GM12891 (cell line): ENCODE results near the gene FRMD6.

Experiments used
- PAX5 ChIP-seq: IDR thresholded peaks from 2 replicates; pipeline ENCODE4 v1.6.1; 2011; ENCODE audit warnings: low read length, moderate library complexity, mild to moderate bottlenecking; ENCODE audit not compliant: insufficient read depth, severe bottlenecking
- POLR2A ChIP-seq: IDR thresholded peaks from 2 replicates; pipeline ENCODE4 v1.6.1; 2011; ENCODE audit warnings: low read depth, low read length, control low read depth
- POLR2AphosphoS5 ChIP-seq: IDR thresholded peaks from 2 replicates; pipeline ENCODE4 v1.6.1; 2011; ENCODE audit warnings: low read depth, low read length, control low read depth
- POU2F2 ChIP-seq: IDR thresholded peaks from 2 replicates; pipeline ENCODE4 v1.6.1; 2011; ENCODE audit warnings: low read depth, mild to moderate bottlenecking, control low read depth, low read length, moderate library complexity
- TAF1 ChIP-seq: IDR thresholded peaks from 2 replicates; pipeline ENCODE4 v1.6.1; 2011; ENCODE audit warnings: low read depth, low read length, control low read depth

DNA sequence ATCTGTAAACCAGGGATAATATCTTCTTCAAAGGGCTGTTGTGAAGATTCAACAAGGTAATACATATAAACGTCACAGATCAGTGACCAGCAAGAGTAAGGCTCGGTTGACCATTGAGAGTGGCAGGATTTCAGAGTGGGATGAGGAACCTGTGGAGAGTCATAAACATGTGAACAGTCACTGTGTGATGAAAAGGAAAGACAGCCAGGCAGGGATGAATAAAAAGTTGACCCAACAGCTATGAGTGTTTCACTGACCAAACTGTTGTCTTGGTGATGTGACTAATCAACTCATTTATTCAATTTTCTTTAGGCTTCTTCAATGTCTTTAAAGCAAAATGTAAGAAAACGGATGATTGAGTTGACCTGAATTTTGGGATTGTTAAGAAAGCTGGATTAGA lies 8.6 kb upstream of the FRMD6 start:
- TF ChIP-seq POLR2A (no peak), POLR2AphosphoS5 (no peak), TAF1 (no peak), POU2F2 (no peak), PAX5 (no peak)
